Osteocyte (in vitro differentiated cells): ENCODE results near the gene SYCE3. TPM values are rescaled to one million over a fixed set of nuclear protein-coding genes. Genes with fewer than 3 reads are reported as not detected.

Experiments used
- DNase-seq: peaks from one replicate; pipeline ENCODE4 v3.0.0; 2021; ENCODE audit warnings: mixed read lengths; ENCODE audit not compliant: unreplicated experiment; ENCODE audit errors: extremely low spot score
- H3K27ac Mint-ChIP-seq: one replicate; pipeline ENCODE4 v1.8.0; 2021; ENCODE audit warnings: mild to moderate bottlenecking, mixed read lengths; ENCODE audit not compliant: unreplicated experiment
- H3K27me3 Mint-ChIP-seq: one replicate; pipeline ENCODE4 v1.8.0; 2021; ENCODE audit warnings: mixed read lengths; ENCODE audit not compliant: unreplicated experiment
- H3K36me3 Mint-ChIP-seq: one replicate; pipeline ENCODE4 v1.8.0; 2021; ENCODE audit warnings: mixed read lengths; ENCODE audit not compliant: unreplicated experiment
- H3K4me1 Mint-ChIP-seq: one replicate; pipeline ENCODE4 v1.8.0; 2021; ENCODE audit warnings: mixed read lengths; ENCODE audit not compliant: unreplicated experiment
- H3K4me3 Mint-ChIP-seq: one replicate; pipeline ENCODE4 v1.8.0; 2021; ENCODE audit warnings: mild to moderate bottlenecking, moderate library complexity, mixed read lengths; ENCODE audit not compliant: unreplicated experiment
- H3K9me3 Mint-ChIP-seq: one replicate; pipeline ENCODE4 v1.8.0; 2021; ENCODE audit warnings: mixed read lengths; ENCODE audit not compliant: unreplicated experiment
- total RNA-seq: library from RNA; stranded (reverse); gene quantifications from 2 replicates; pipeline ENCODE4 v1.2.1, GENCODE V29; 2021
- TF ChIP-seq, protein P1 (sequence below): fragments of 200-600 bp; sonication (generic); IDR thresholded peaks from 2 replicates; pipeline ENCODE4 v1.5.0; 2021; ENCODE audit warnings: antibody characterized with exemption, mild to moderate bottlenecking, moderate library complexity

SYCE3 gene
- total RNA-seq, 1 donor from 2014 or later: not detected

DNA sequence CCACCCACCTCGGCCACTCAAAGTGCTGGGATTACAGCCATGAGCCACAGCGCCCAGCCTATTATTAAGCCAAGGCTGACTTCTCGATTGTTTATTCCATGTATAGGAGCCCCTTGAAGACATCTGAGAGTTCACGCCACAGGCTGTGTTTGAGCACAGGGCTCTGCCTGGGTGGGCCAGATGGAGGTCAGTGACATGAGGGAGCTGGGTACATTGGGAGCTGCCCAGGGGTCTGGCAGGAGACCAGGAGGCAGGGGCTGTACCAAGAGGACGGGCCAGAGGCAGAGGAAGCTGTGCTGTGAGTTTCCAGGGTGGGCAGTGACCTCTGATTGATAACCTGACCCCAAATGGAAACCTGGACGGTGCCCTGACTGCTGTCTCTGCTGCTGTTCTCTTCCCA lies 60.6 kb downstream of the SYCE3 start:
- Mint-ChIP-seq H3K27ac (no peak overlapping the region), H3K36me3 (peaks cover 1% of the 10 kb centered on the region), H3K4me1 (peaks cover 6% of the 10 kb centered on the region), H3K4me3 (no peak overlapping the region), H3K9me3 (no peaks in the 10 kb centered on the region), H3K27me3 (peaks cover 1% of the 10 kb centered on the region)
- TF ChIP-seq, protein P1, sequence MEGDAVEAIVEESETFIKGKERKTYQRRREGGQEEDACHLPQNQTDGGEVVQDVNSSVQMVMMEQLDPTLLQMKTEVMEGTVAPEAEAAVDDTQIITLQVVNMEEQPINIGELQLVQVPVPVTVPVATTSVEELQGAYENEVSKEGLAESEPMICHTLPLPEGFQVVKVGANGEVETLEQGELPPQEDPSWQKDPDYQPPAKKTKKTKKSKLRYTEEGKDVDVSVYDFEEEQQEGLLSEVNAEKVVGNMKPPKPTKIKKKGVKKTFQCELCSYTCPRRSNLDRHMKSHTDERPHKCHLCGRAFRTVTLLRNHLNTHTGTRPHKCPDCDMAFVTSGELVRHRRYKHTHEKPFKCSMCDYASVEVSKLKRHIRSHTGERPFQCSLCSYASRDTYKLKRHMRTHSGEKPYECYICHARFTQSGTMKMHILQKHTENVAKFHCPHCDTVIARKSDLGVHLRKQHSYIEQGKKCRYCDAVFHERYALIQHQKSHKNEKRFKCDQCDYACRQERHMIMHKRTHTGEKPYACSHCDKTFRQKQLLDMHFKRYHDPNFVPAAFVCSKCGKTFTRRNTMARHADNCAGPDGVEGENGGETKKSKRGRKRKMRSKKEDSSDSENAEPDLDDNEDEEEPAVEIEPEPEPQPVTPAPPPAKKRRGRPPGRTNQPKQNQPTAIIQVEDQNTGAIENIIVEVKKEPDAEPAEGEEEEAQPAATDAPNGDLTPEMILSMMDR: no peak
- DNase-seq: no peak

Other genes starting within 250 kb of the SYCE3 start
- 10.4 and 10.8 TPM in 2 replicates for gene DENND6B, start 235.9 kb downstream of the SYCE3 start, total RNA-seq
- 62.4 and 62.6 TPM in 2 replicates for gene PPP6R2, start 219.6 kb downstream of the SYCE3 start, total RNA-seq
- gene SBF1, start 87.9 kb downstream of the SYCE3 start, total RNA-seq: 96.5 and 110 TPM in 2 replicates
- gene ADM2, start 81.4 kb downstream of the SYCE3 start, total RNA-seq: 20.6 and 21.1 TPM in 2 replicates
- gene MIOX, start 76.1 kb downstream of the SYCE3 start, total RNA-seq: 0.76 and 1.5 TPM in 2 replicates
- gene LMF2, start 55.2 kb downstream of the SYCE3 start, total RNA-seq: 107 and 108 TPM in 2 replicates
- gene NCAPH2, start 54.7 kb downstream of the SYCE3 start, total RNA-seq: 46.3 and 47.0 TPM in 2 replicates
- 2.8 TPM in 1 of 2 replicates, not detected in the other for gene SCO2, start 37.3 kb downstream of the SYCE3 start, total RNA-seq
- gene TYMP, start 32.9 kb downstream of the SYCE3 start, total RNA-seq: 9.0 and 10.8 TPM in 2 replicates
- gene KLHDC7B, start 17.0 kb downstream of the SYCE3 start, total RNA-seq: 0.21 TPM in 1 of 2 replicates, not detected in the other
- gene CPT1B, start 15.5 kb upstream of the SYCE3 start, total RNA-seq: 49.8 and 60.7 TPM in 2 replicates
- gene CHKB, start 19.9 kb upstream of the SYCE3 start, total RNA-seq: 75.4 and 79.9 TPM in 2 replicates
- gene MAPK8IP2, start 37.9 kb upstream of the SYCE3 start, total RNA-seq: 2.8 and 3.6 TPM in 2 replicates
- 43.5 and 44.0 TPM in 2 replicates for gene ARSA, start 65.2 kb upstream of the SYCE3 start, total RNA-seq
- 4.7 and 4.8 TPM in 2 replicates for gene SHANK3, start 109.9 kb upstream of the SYCE3 start, total RNA-seq
- not detected in 2 replicates for gene ACR, start 175.3 kb upstream of the SYCE3 start, total RNA-seq
- 41.6 and 42.1 TPM in 2 replicates for gene RABL2B, start 220.7 kb upstream of the SYCE3 start, total RNA-seq